ENCODE data around the gene NEMP2. TPM values are rescaled to one million over a fixed set of nuclear protein-coding genes. Genes with fewer than 3 reads are reported as not detected.
"Not testable (repeated sequence)": the region's sequence is repeated elsewhere in the genome, so short reads cannot be mapped to it uniquely, and the experiment has no call there.

The NEMP2 gene
- total RNA-seq, 4 donors from 2014 or later, result 1.1 to 1.7 (median 1.6) TPM

DNA sequence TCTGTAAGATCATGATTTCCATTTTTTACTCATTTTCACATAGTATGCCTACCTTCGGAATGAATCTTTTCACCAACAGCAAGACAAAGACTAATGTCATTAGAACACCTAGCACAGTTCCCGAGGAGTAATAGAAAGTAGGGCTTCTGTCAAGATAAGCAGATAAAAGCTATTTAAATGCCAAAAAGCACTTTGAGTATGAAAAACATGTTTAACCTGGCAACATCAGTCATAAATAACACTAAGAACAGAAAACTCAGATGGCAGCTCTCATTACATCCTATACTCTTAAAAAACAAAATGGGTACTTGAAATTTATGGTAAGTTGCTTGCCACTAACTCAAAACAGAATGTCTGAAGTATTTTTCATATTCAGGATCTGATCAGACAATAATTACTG is 17.1 kb downstream of the NEMP2 start:
- intact Hi-C loops (cut with DNase I; ENCODE audit: low total_unique reads), result loop anchor here (10.0 kb wide), 1 partner anchor 133 kb away; no protein-coding TSS in a partner anchor
- WGBS, 2 donors, result 60 to 69% methylated on average over 2 of the region's 2 CpGs
- no peak for DNase-seq (ENCODE audit: low spot score in 2 of 2)

DNA sequence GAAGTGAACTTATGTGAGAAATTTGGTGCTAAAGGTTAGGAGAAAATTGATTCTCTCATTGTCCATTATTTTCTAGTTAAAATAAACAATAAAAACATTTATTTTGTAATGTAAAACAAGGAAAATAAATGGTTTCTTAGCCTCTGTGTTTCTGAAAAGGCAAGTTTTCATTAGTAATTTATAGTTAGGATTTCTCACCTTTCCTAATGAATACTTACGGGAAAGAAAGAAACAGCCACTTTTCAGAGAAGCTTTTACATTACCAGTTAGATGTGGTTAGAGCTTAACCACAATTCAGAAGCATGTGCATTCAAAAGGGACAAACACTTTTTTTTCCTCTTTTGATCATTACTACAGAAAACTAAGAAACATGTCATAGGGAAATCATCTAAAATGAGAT is 18.8 kb downstream of the NEMP2 start:
- intact Hi-C loops (cut with DNase I; ENCODE audit: low total_unique reads), result loop anchor here (10.0 kb wide), 1 partner anchor 131 kb away; no protein-coding TSS in a partner anchor
- TF ChIP-seq, protein P1, sequence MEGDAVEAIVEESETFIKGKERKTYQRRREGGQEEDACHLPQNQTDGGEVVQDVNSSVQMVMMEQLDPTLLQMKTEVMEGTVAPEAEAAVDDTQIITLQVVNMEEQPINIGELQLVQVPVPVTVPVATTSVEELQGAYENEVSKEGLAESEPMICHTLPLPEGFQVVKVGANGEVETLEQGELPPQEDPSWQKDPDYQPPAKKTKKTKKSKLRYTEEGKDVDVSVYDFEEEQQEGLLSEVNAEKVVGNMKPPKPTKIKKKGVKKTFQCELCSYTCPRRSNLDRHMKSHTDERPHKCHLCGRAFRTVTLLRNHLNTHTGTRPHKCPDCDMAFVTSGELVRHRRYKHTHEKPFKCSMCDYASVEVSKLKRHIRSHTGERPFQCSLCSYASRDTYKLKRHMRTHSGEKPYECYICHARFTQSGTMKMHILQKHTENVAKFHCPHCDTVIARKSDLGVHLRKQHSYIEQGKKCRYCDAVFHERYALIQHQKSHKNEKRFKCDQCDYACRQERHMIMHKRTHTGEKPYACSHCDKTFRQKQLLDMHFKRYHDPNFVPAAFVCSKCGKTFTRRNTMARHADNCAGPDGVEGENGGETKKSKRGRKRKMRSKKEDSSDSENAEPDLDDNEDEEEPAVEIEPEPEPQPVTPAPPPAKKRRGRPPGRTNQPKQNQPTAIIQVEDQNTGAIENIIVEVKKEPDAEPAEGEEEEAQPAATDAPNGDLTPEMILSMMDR (IDR thresholded peaks at IDR 0.05), result no peak
- no peak overlapping the region for H3K4me3 ChIP-seq (ENCODE audit: low read depth, poor library complexity, severe bottlenecking)
- WGBS, 2 donors, result 81% methylated on average over 1 of the region's 1 CpG
- DNase-seq (ENCODE audit: low spot score in 2 of 2), result no peak

More for the DNA sequence above, 17.1 kb downstream of the NEMP2 start:
- TF ChIP-seq, protein P1 (IDR thresholded peaks at IDR 0.05), result no peak
- TF ChIP-seq POLR2A (IDR thresholded peaks at IDR 0.05), result no peak
- no peak overlapping the region for H3K4me3 ChIP-seq (ENCODE audit: low read depth, poor library complexity, severe bottlenecking)

GRCh38 chr2:190514676-190515075 is 19.8 kb downstream of the NEMP2 start:
- intact Hi-C loops (cut with DNase I; ENCODE audit: low total_unique reads), result loop anchor here (10.0 kb wide), 1 partner anchor 130 kb away; no protein-coding TSS in a partner anchor
- no peak for DNase-seq (ENCODE audit: low spot score in 2 of 2)

GRCh38 chr2:190513877-190514276 is 20.6 kb downstream of the NEMP2 start:
- WGBS, 2 donors, result 77 to 95% methylated on average over 2 of the region's 2 CpGs
- TF ChIP-seq, protein P1 (IDR thresholded peaks at IDR 0.05), result no peak
- no peak for TF ChIP-seq POLR2A (IDR thresholded peaks at IDR 0.05)
- intact Hi-C loops (cut with DNase I; ENCODE audit: low total_unique reads), result loop anchor here (10.0 kb wide), 1 partner anchor 129 kb away; no protein-coding TSS in a partner anchor

More at GRCh38 chr2:190514676-190515075, 19.8 kb downstream of the NEMP2 start:
- no peak for TF ChIP-seq POLR2A (IDR thresholded peaks at IDR 0.05)
- H3K4me3 ChIP-seq (ENCODE audit: low read depth, poor library complexity, severe bottlenecking), result no peak overlapping the region
- 95 to 100% methylated on average over 1 of the region's 1 CpG for WGBS, 2 donors

GRCh38 chr2:190512539-190513095 is 21.9 kb downstream of the NEMP2 start:
- no peak overlapping the region for H3K4me3 ChIP-seq (ENCODE audit: low read depth, poor library complexity, severe bottlenecking)
- DNase-seq (ENCODE audit: low spot score in 2 of 2), result no peak
- TF ChIP-seq, protein P1 (IDR thresholded peaks at IDR 0.05), result no peak
- no peak for TF ChIP-seq POLR2A (IDR thresholded peaks at IDR 0.05)
- intact Hi-C loops (cut with DNase I; ENCODE audit: low total_unique reads), result loop anchor here (10.0 kb wide), 1 partner anchor 128 kb away; no protein-coding TSS in a partner anchor
- WGBS, 2 donors, result 71 to 72% methylated on average over 5 of the region's 5 CpGs

More at GRCh38 chr2:190513877-190514276, 20.6 kb downstream of the NEMP2 start:
- no peak overlapping the region for H3K4me3 ChIP-seq (ENCODE audit: low read depth, poor library complexity, severe bottlenecking)
- DNase-seq (ENCODE audit: low spot score in 2 of 2), result no peak

- no peak overlapping the region for H3K4me3 ChIP-seq (ENCODE audit: low read depth, poor library complexity, severe bottlenecking)
- no peak for TF ChIP-seq POLR2A (IDR thresholded peaks at IDR 0.05)
- TF ChIP-seq, protein P1 (IDR thresholded peaks at IDR 0.05), result no peak
- 61 to 69% methylated on average over 2 of the region's 2 CpGs for WGBS, 2 donors
- intact Hi-C loops (cut with DNase I; ENCODE audit: low total_unique reads), result loop anchor here (10.0 kb wide), 1 partner anchor 126 kb away; no protein-coding TSS in a partner anchor
- no peak for DNase-seq (ENCODE audit: low spot score in 2 of 2)
These were observed 23.4 kb downstream of the NEMP2 start for GRCh38 chr2:190511104-190511503.

GRCh38 chr2:190509895-190510294 is 24.6 kb downstream of the NEMP2 start:
- H3K4me3 ChIP-seq (ENCODE audit: low read depth, poor library complexity, severe bottlenecking); DNase-seq (ENCODE audit: low spot score in 2 of 2): not testable (repeated sequence)
- 87 to 96% methylated on average over 5 of the region's 5 CpGs for WGBS, 2 donors
- intact Hi-C loops (cut with DNase I; ENCODE audit: low total_unique reads), result loop anchor here (10.0 kb wide), 1 partner anchor 125 kb away; no protein-coding TSS in a partner anchor

Measured in lower leg skin (tissue), 4 donors.